OCI-LY3 (cell line): ENCODE results near the gene BUD23.
A peak's percentile ranks its signal among the peaks of the same experiment; 100 is the strongest.

Experiments
- H2AFZ ChIP-seq: fragments of 200-600, 300-600 bp; shearing (Covaris generic); 2 replicates; pipeline ENCODE4 v1.6.0; 2014; ENCODE audit warnings: antibody characterized with exemption, low read depth, low read length
- H3K27ac ChIP-seq: fragments of 200-600, 300-600 bp; sonication (generic); 2 replicates; pipeline ENCODE4 v1.5.1; 2014; ENCODE audit warnings: mild to moderate bottlenecking, low read length, moderate library complexity, mixed read lengths
- H3K27me3 ChIP-seq: fragments of 200-600, 300-600 bp; sonication (generic); 2 replicates; pipeline ENCODE4 v1.6.1; 2014; ENCODE audit warnings: low read depth, low read length, mixed read lengths
- H3K36me3 ChIP-seq: fragments of 200-600, 300-600 bp; sonication (generic); replicated peaks from 2 replicates; pipeline ENCODE3; 2014; ENCODE audit warnings: low read depth, low read length, mixed read lengths
- H3K4me1 ChIP-seq: fragments of 300-600, 200-600 bp; sonication (generic); 2 replicates; pipeline ENCODE4 v1.6.1; 2014; ENCODE audit warnings: low read length, mixed read lengths
- H3K4me2 ChIP-seq: fragments of 200-600, 300-600 bp; sonication (generic); 2 replicates; pipeline ENCODE4 v1.6.1; 2014; ENCODE audit warnings: low read length, mixed read lengths
- H3K4me3 ChIP-seq: fragments of 300-600, 200-600 bp; sonication (generic); 2 replicates; pipeline ENCODE4 v1.5.1; 2014; ENCODE audit warnings: antibody characterized with exemption, mild to moderate bottlenecking, low read length, moderate library complexity
- H3K79me2 ChIP-seq: fragments of 300-600, 200-600 bp; shearing (Covaris generic); 2 replicates; pipeline ENCODE4 v1.6.1; 2014; ENCODE audit warnings: mild to moderate bottlenecking, low read length, mixed read lengths
- H3K9ac ChIP-seq: fragments of 300-600, 200-600 bp; shearing (Covaris generic); 2 replicates; pipeline ENCODE4 v1.6.0; 2014; ENCODE audit warnings: mild to moderate bottlenecking, low read length, moderate library complexity
- H3K9me3 ChIP-seq: fragments of 200-600, 300-600 bp; shearing (Covaris generic); 2 replicates; pipeline ENCODE4 v1.6.1; 2014; ENCODE audit warnings: low read length, mixed read lengths; ENCODE audit not compliant: insufficient read depth
- H4K20me1 ChIP-seq: fragments of 200-600, 300-600 bp; sonication (generic); 2 replicates; pipeline ENCODE4 v1.6.1; 2016; ENCODE audit warnings: low read length, mixed read lengths; ENCODE audit not compliant: insufficient read depth
- CTCF ChIP-seq: fragments of 200-600, 300-600 bp; sonication (generic); IDR thresholded peaks from 2 replicates; pipeline ENCODE4 v1.5.1; 2014; ENCODE audit warnings: antibody characterized with exemption, low read length, low read depth
- EZH2phosphoT487 ChIP-seq: fragments of 200-600 bp; shearing (Covaris generic); IDR thresholded peaks from 2 replicates; pipeline ENCODE4 v1.6.1; 2018; ENCODE audit warnings: antibody characterized with exemption, mixed run types, low read depth

Gene BUD23

GRCh38 chr7:73738220-73738611 is 54.8 kb downstream of the BUD23 start:
- H3K9me3 ChIP-seq = no peaks in the 10 kb centered on the region
- TF ChIP-seq EZH2phosphoT487 = no peak
- no peak for TF ChIP-seq CTCF
- H3K4me3 ChIP-seq = peak overlapping the region; percentile 77
- H3K4me2 ChIP-seq = peak overlapping the region; percentile 82
- H3K9ac ChIP-seq = peak overlapping the region; percentile 92
- H4K20me1 ChIP-seq = peaks cover 6% of the 10 kb centered on the region
- peaks cover 9% of the 10 kb centered on the region for H3K36me3 ChIP-seq
- no peaks in the 10 kb centered on the region for H3K27me3 ChIP-seq
- H3K27ac ChIP-seq = peak overlapping the region; percentile 58
- H2AFZ ChIP-seq = peak overlapping the region; percentile 51; the same call in 1 of the 2 replicates
- H3K4me1 ChIP-seq = peaks cover 25% of the 10 kb centered on the region
- H3K79me2 ChIP-seq = peaks cover 6% of the 10 kb centered on the region; the same call in 1 of the 2 replicates

- no peak for TF ChIP-seq EZH2phosphoT487
- TF ChIP-seq CTCF = peak; percentile 9; the same call in 1 of the 2 replicates
- Histone ChIP-seq H4K20me1 (peaks cover 6% of the 10 kb centered on the region), H2AFZ (peak within 1 kb of the TSS; percentile 51; the same call in 1 of the 2 replicates), H3K36me3 (peaks cover 9% of the 10 kb centered on the region), H3K79me2 (peaks cover 6% of the 10 kb centered on the region; the same call in 1 of the 2 replicates), H3K9me3 (no peaks in the 10 kb centered on the region), H3K9ac (peak within 1 kb of the TSS; percentile 92), H3K4me1 (peaks cover 31% of the 10 kb centered on the region), H3K27me3 (no peaks in the 10 kb centered on the region), H3K4me3 (peak within 1 kb of the TSS; percentile 77), H3K4me2 (peak within 1 kb of the TSS; percentile 86), H3K27ac (peak within 1 kb of the TSS; percentile 58)
Measured at GRCh38 chr7:73738612-73739386, 55.4 kb downstream of the BUD23 start, which contains the start of gene ABHD11. TSS of gene ABHD11 (minus strand) at chr7:73738802. CDS start at chr7:73738770, 32 bp downstream.

DNA sequence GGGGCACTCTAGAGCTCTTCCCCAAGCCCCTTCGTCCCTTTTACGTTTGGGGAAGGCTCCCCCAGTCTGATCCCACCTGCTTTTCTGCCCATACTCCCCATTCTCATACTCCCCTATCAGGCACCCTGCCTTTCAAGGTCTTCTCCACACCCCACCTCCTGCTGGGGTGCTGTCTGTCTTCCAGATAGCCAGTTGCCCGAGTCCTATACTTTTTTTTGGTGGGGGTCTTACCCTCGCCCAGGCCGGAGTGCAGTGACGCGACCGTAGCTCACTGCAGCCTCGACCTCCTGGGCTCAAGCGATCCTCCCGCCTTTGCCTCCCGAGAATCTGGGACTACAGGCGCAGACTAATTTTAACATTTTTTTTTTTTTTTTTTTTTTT is 56.0 kb downstream of the BUD23 start:
- H3K79me2 ChIP-seq = peaks cover 6% of the 10 kb centered on the region; the same call in 1 of the 2 replicates
- peaks cover 9% of the 10 kb centered on the region for H3K36me3 ChIP-seq
- no peaks in the 10 kb centered on the region for H3K27me3 ChIP-seq
- H3K9ac ChIP-seq = peak overlapping the region; percentile 74
- H3K4me3 ChIP-seq = peak overlapping the region; percentile 77
- H3K27ac ChIP-seq = peak overlapping the region; percentile 41
- H3K9me3 ChIP-seq = no peaks in the 10 kb centered on the region
- TF ChIP-seq CTCF = peak; percentile 3; the same call in 1 of the 2 replicates
- TF ChIP-seq EZH2phosphoT487 = no peak
- H3K4me2 ChIP-seq = peak overlapping the region; percentile 86
- peak overlapping the region; percentile 27; the same call in 1 of the 2 replicates for H2AFZ ChIP-seq
- peaks cover 31% of the 10 kb centered on the region for H3K4me1 ChIP-seq
- H4K20me1 ChIP-seq = peaks cover 6% of the 10 kb centered on the region

GRCh38 chr7:73740212-73740611 is 56.8 kb downstream of the BUD23 start:
- no peak overlapping the region for H3K27ac ChIP-seq
- peaks cover 9% of the 10 kb centered on the region for H3K36me3 ChIP-seq
- peaks cover 6% of the 10 kb centered on the region; the same call in 1 of the 2 replicates for H3K79me2 ChIP-seq
- no peaks in the 10 kb centered on the region for H3K9me3 ChIP-seq
- H3K4me3 ChIP-seq = no peak overlapping the region
- H3K27me3 ChIP-seq = no peaks in the 10 kb centered on the region
- no peak overlapping the region for H2AFZ ChIP-seq
- H4K20me1 ChIP-seq = peaks cover 6% of the 10 kb centered on the region
- no peak overlapping the region for H3K9ac ChIP-seq
- TF ChIP-seq CTCF (no peak), EZH2phosphoT487 (no peak)
- H3K4me1 ChIP-seq = peaks cover 31% of the 10 kb centered on the region
- no peak overlapping the region for H3K4me2 ChIP-seq
